SK-N-MC (cell line): ENCODE measurements around the gene GPRASP1.
"Not testable (repeated sequence)": the region's sequence is repeated elsewhere in the genome, so short reads cannot be mapped to it uniquely, and the experiment has no call there.

Experiments
- EZH2 ChIP-seq: fragments of 200-600 bp; sonication (generic); IDR thresholded peaks from one replicate; pipeline ENCODE4 v1.6.1; 2017; ENCODE audit warnings: antibody characterized with exemption
- FOXP2 ChIP-seq: optimal IDR thresholded peaks from 2 replicates; pipeline ENCODE3; 2011; ENCODE audit warnings: mild to moderate bottlenecking, moderate library complexity; ENCODE audit not compliant: insufficient read depth; ENCODE audit errors: extremely low read length, control extremely low read depth
- POLR2AphosphoS5 ChIP-seq: IDR thresholded peaks from 2 replicates; pipeline ENCODE4 v1.6.1; 2012; ENCODE audit warnings: mild to moderate bottlenecking, low read depth, low read length, borderline replicate concordance

- not testable (repeated sequence) for TF ChIP-seq EZH2, FOXP2, POLR2AphosphoS5
Observed at GRCh38 chrX:102663820-102664219, 12.5 kb downstream of the GPRASP1 start.
